Measurements from ENCODE around the gene SH3BP4. TPM values are rescaled to one million over a fixed set of nuclear protein-coding genes. Genes with fewer than 3 reads are reported as not detected.

Gene SH3BP4
- total RNA-seq, 1 experiment from 2014 or later = 33.9 TPM

DNA sequence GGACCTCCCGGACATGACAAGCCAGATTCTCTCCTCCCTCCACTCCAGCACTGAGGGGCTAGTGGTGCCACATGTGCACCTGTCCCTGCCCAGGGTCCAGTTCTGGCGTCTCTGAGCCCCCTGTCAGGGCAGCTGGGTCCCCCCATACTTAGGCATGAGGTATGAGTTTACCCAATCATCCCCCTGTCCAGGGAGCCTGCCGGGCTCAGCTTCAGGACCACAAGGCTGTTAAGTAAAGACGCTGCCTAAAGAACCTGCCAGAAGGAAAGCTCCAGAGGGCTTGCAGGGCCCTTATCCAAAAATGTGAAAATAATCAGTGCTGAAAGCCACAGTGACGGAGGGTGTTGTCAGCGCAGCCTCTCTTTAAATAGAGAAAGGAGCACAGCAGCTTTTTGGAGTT lies 40.0 kb downstream of the SH3BP4 start:
- in situ Hi-C loops (cut with HindIII; ENCODE audit: low pct_unique_long_range_greater_than_20kb, low sequenced_read_pairs) = no loop called here

GRCh38 chr2:234992196-234992595 lies 40.4 kb downstream of the SH3BP4 start:
- in situ Hi-C loops (cut with HindIII; ENCODE audit: low pct_unique_long_range_greater_than_20kb, low sequenced_read_pairs) = no loop called here
- DNase-seq (ENCODE audit: low read depth) = no peak

More for the DNA sequence above, 40.0 kb downstream of the SH3BP4 start:
- DNase-seq (ENCODE audit: low read depth) = no peak

GRCh38 chr2:234992624-234993349 lies 41.0 kb downstream of the SH3BP4 start:
- DNase-seq (ENCODE audit: low read depth) = no peak
- in situ Hi-C loops (cut with HindIII; ENCODE audit: low pct_unique_long_range_greater_than_20kb, low sequenced_read_pairs) = no loop called here

GRCh38 chr2:234993541-234993981 lies 41.7 kb downstream of the SH3BP4 start:
- in situ Hi-C loops (cut with HindIII; ENCODE audit: low pct_unique_long_range_greater_than_20kb, low sequenced_read_pairs) = no loop called here

GRCh38 chr2:234994438-234995321 lies 42.9 kb downstream of the SH3BP4 start:
- in situ Hi-C loops (cut with HindIII; ENCODE audit: low pct_unique_long_range_greater_than_20kb, low sequenced_read_pairs) = no loop called here
- no peak for DNase-seq (ENCODE audit: low read depth)

More at GRCh38 chr2:234993541-234993981, 41.7 kb downstream of the SH3BP4 start:
- no peak for DNase-seq (ENCODE audit: low read depth)

- in situ Hi-C loops (cut with HindIII; ENCODE audit: low pct_unique_long_range_greater_than_20kb, low sequenced_read_pairs) = no loop called here
- no peak for DNase-seq (ENCODE audit: low read depth)
Observed at GRCh38 chr2:234995332-234996068, 43.7 kb downstream of the SH3BP4 start.

- peak; percentile 66 for DNase-seq (ENCODE audit: low read depth)
Observed at GRCh38 chr2:234996069-234996940, 44.5 kb downstream of the SH3BP4 start.

DNA sequence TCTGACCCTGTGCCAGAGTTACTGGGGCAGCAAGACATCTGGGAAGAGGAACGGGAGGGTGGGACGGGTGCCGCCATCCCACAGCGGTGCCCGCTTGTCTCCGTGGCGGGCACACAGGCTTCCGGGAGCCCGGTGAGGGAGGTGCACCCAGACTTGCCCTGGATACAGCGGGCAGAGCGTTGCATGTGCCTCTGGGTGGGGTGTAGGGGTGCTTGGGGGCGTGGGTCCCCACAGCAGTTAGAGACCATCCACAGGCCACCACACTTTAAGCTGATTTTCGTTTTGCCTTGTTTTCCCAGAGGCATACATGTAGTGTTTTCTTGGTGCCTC lies 45.1 kb downstream of the SH3BP4 start:
- in situ Hi-C loops (cut with HindIII; ENCODE audit: low pct_unique_long_range_greater_than_20kb, low sequenced_read_pairs) = no loop called here
- no peak for DNase-seq (ENCODE audit: low read depth)

More at GRCh38 chr2:234996069-234996940, 44.5 kb downstream of the SH3BP4 start:
- in situ Hi-C loops (cut with HindIII; ENCODE audit: low pct_unique_long_range_greater_than_20kb, low sequenced_read_pairs) = no loop called here

GRCh38 chr2:234997389-234997788 lies 45.6 kb downstream of the SH3BP4 start:
- no peak for DNase-seq (ENCODE audit: low read depth)
- in situ Hi-C loops (cut with HindIII; ENCODE audit: low pct_unique_long_range_greater_than_20kb, low sequenced_read_pairs) = no loop called here

GRCh38 chr2:234998404-234999211 lies 46.8 kb downstream of the SH3BP4 start:
- no peak for DNase-seq (ENCODE audit: low read depth)
- in situ Hi-C loops (cut with HindIII; ENCODE audit: low pct_unique_long_range_greater_than_20kb, low sequenced_read_pairs) = no loop called here

- DNase-seq (ENCODE audit: low read depth) = no peak
- in situ Hi-C loops (cut with HindIII; ENCODE audit: low pct_unique_long_range_greater_than_20kb, low sequenced_read_pairs) = no loop called here
Observed at GRCh38 chr2:234999740-235000425, 48.1 kb downstream of the SH3BP4 start.

GRCh38 chr2:235000426-235001236 lies 48.8 kb downstream of the SH3BP4 start:
- DNase-seq (ENCODE audit: low read depth) = no peak
- in situ Hi-C loops (cut with HindIII; ENCODE audit: low pct_unique_long_range_greater_than_20kb, low sequenced_read_pairs) = no loop called here

DNA sequence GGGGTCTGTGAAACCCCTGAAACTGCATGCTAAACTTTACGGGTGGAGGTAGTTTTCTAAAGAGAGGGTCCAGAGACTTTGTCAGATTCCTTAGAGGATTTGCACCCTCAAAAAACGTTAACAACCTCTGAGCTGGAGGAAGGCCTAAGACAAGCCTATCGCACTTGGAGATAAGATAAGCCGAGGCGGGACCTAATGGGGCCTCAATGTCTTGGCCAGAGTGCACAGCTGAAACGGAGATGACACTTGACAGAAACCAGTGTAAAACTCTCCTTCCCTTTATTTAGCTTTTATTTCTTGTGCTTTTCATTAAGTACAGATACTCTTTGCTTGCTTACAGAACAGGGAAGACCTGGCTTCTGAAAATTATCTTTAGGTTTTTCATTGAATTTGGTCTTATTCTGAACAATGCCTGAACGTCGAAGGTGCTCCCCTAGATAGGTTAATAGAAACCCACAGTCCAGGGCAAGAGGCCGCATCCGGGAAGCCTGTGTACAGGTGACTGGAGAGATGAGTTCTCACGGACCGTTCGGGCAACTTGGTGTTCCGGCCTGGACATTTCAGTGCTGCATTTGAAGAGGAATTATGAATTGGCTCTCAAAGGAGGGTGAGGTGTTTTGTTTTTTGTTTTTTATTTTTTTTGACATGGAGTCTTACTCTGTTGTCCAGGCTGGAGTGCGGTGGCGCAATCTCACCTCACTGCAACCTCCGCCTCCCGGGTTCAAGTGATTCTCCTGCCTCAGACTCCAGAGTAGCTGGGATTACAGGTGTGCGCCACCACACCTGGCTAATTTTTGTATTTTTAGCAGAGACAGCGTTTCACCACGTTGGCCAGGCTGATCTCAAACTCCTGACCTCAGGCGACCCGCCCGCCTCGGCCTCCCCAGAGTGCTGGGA lies 49.7 kb downstream of the SH3BP4 start:
- in situ Hi-C loops (cut with HindIII; ENCODE audit: low pct_unique_long_range_greater_than_20kb, low sequenced_read_pairs) = no loop called here
- DNase-seq (ENCODE audit: low read depth) = no peak

DNA sequence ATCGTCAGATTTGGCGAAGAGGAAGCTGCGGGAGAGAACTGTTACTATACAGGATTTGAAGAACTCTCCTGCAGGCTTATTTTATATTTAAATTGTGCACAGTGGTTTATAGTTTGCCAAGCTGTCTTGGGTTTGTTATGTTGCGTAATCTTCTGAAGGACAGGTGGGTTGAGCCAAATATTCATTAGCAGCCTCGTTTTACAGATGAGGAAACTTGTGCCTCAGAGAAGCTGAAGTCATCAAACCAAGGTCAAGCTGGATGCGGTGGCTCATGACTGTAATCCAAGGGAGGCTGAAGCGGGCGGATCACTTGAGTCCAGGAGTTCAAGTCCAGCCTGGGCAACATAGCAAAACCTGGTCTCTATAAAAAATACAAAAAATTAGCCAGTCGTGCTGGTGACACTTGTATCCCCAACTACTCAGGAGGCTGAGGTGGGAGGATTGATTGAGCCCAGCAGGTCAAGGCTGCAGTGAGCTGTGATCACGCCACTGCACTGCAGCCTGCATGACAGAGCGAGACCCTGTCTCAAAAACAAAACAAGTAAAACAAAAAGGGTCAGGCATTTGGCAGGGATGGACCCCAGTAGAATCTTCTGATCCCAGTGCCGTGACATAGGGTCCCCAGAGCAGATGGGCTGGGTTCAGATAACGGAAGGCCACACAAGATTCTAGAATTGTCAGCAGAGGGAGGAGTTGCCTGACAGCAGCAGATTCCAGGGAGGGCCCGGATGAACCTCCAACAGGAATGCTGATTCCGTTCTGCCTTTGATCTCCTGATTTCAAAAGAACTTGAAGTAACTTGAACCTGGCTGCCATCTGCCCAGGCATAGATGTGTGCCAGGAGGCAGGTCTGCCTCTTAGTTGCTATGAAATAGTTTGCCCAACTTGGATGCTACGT lies 50.6 kb downstream of the SH3BP4 start:
- no peak for DNase-seq (ENCODE audit: low read depth)
- in situ Hi-C loops (cut with HindIII; ENCODE audit: low pct_unique_long_range_greater_than_20kb, low sequenced_read_pairs) = no loop called here

Measured in Caki2 (cell line).